HCT116 (cell line): ENCODE measurements around the gene CSNK1G1. TPM values are rescaled to one million over a fixed set of nuclear protein-coding genes. Genes with fewer than 3 reads are reported as not detected.
A peak's percentile ranks its signal among the peaks of the same experiment; 100 is the strongest.
"Not testable (repeated sequence)": the region's sequence is repeated elsewhere in the genome, so short reads cannot be mapped to it uniquely, and the experiment has no call there.

Source experiments
- ATAC-seq: fragments of 200-7000 bp; cut with Tn5 transposase; 2 replicates; pipeline ENCODE4 v1.9.1; 2020; ENCODE audit warnings: mild to moderate bottlenecking, moderate library complexity
- BruUV-seq: library from RNA; stranded (reverse); fragments of 400-500 nt; replicated peaks from 2 replicates; lab custom pipeline; 2021; lab: Mats Ljungman, UMichigan
- CTCF ChIA-PET: fragments of 300-600 bp; sonication (Branson Sonifier 250); formaldehyde crosslinking; loops from one replicate; lab custom pipeline; 2021; ENCODE audit warnings: antibody characterized with exemption; lab: Charles Lee
- POLR2A ChIA-PET: fragments of 300-600, 350-600 bp; sonication (Branson Sonifier 250); formaldehyde crosslinking; loops from one replicate; lab custom pipeline; 2021; ENCODE audit warnings: antibody characterized with exemption; lab: Charles Lee
- RAD21 ChIA-PET, 2 experiments: fragments of 300-600 bp; sonication (Branson Sonifier 250); formaldehyde crosslinking; loops; one replicate each; lab custom pipeline; 2023; ENCODE audit warnings: low total read pairs in 2 of 2; ENCODE audit not compliant: uncharacterized antibody in 2 of 2, unreplicated experiment in 2 of 2, low non-redundant PET in 1 of 2; lab: Charles Lee
- DNase-seq: peaks from one replicate; pipeline ENCODE4 v3.0.0-alpha.2; 2010; ENCODE audit warnings: low read depth, low spot score
- H2AFZ ChIP-seq: fragments of 200-600 bp; shearing (Covaris generic), sonication (generic); 2 replicates; pipeline ENCODE4 v1.6.1; 2017; ENCODE audit warnings: low read depth, mixed run types, mixed read lengths, antibody characterized with exemption, low read length; ENCODE audit not compliant: poor library complexity, severe bottlenecking
- H3K27ac ChIP-seq: 2 replicates; pipeline ENCODE4 v1.5.1; 2012; ENCODE audit warnings: low read depth, low read length
- H3K27me3 ChIP-seq: fragments of 200-600 bp; sonication (generic); 2 replicates; pipeline ENCODE4 v1.6.1; 2016; ENCODE audit warnings: mixed run types, low read length, mixed read lengths; ENCODE audit not compliant: insufficient read depth
- H3K36me3 ChIP-seq, 2 experiments: fragments of 200-500 bp in 1 of 2; fragments of 200-600 bp in 1 of 2; sonication (Bioruptor generic) in 1 of 2; sonication (generic) in 1 of 2; 2 replicates each; pipeline versions ENCODE4 v1.5.1 to v1.6.1; 2014 to 2016; ENCODE audit warnings: low read length in 2 of 2, inconsistent platforms in 1 of 2, mixed read lengths in 1 of 2, mixed run types in 1 of 2; ENCODE audit not compliant: insufficient read depth in 2 of 2, control insufficient read depth in 1 of 2
- H3K4me1 ChIP-seq, 2 experiments: fragments of 200-600 bp in 1 of 2; sonication (generic) in 1 of 2; 2 replicates each; pipeline versions ENCODE4 v1.5.1 to v1.6.1; 2012 to 2017; ENCODE audit warnings: low read length in 2 of 2, inconsistent platforms in 1 of 2, mild to moderate bottlenecking in 1 of 2, mixed read lengths in 1 of 2, mixed run types in 1 of 2, moderate library complexity in 1 of 2; ENCODE audit not compliant: insufficient read depth in 2 of 2, control insufficient read depth in 1 of 2
- H3K4me2 ChIP-seq: fragments of 200-600 bp; sonication (generic); 2 replicates; pipeline ENCODE4 v1.6.1; 2017; ENCODE audit warnings: mixed run types, low read length, mixed read lengths
- H3K4me3 ChIP-seq, 2 experiments: fragments of 200-600 bp in 1 of 2; sonication (generic) in 1 of 2; replicated peaks in 1 of 2; 2 replicates each; pipeline ENCODE4 v1.5.1; 2011 to 2016; ENCODE audit warnings: low read length in 2 of 2, control low read depth in 1 of 2, low read depth in 1 of 2, mild to moderate bottlenecking in 1 of 2, mixed read lengths in 1 of 2, mixed run types in 1 of 2
- H3K79me2 ChIP-seq: fragments of 200-600 bp; sonication (generic); 2 replicates; pipeline ENCODE4 v1.6.1; 2017; ENCODE audit warnings: mild to moderate bottlenecking, mixed run types, low read length, moderate library complexity, mixed read lengths; ENCODE audit not compliant: insufficient read depth
- H3K9ac ChIP-seq: fragments of 200-600 bp; sonication (generic); 2 replicates; pipeline ENCODE4 v1.6.1; 2016; ENCODE audit warnings: low read length, mixed read lengths
- H3K9me2 ChIP-seq: fragments of 200-600 bp; sonication (generic), shearing (Covaris generic); 2 replicates; pipeline ENCODE4 v1.6.1; 2017; ENCODE audit warnings: mixed run types, mild to moderate bottlenecking, moderate library complexity; ENCODE audit not compliant: insufficient read depth
- H3K9me3 ChIP-seq, 2 experiments: fragments of 200-500 bp in 1 of 2; fragments of 200-600 bp in 1 of 2; sonication (Bioruptor generic) in 1 of 2; sonication (generic) in 1 of 2; 2 replicates each; pipeline ENCODE4 v1.6.1; 2014 to 2017; ENCODE audit warnings: low read length in 2 of 2, mixed read lengths in 2 of 2, inconsistent platforms in 1 of 2, low read depth in 1 of 2, mild to moderate bottlenecking in 1 of 2, mixed run types in 1 of 2, moderate library complexity in 1 of 2; ENCODE audit not compliant: control insufficient read depth in 1 of 2, insufficient read depth in 1 of 2
- H4K20me1 ChIP-seq: fragments of 200-600 bp; sonication (generic), shearing (Covaris generic); 2 replicates; pipeline ENCODE4 v1.6.1; 2017; ENCODE audit warnings: mixed run types, mild to moderate bottlenecking, moderate library complexity; ENCODE audit not compliant: insufficient read depth
- YY1 ChIP-seq: IDR thresholded peaks from 2 replicates; pipeline ENCODE4 v1.6.1; 2011; ENCODE audit warnings: low read length, low read depth, moderate library complexity, mild to moderate bottlenecking; ENCODE audit not compliant: insufficient replicate concordance; ENCODE audit errors: extremely low read depth
- intact Hi-C: fragments of 100-400 bp; cut with micrococcal nuclease; formaldehyde crosslinking; loops from 2 replicates; pipeline ENCODE4 v1.10.0; 2022
- total RNA-seq: library from RNA; stranded (reverse); gene quantifications from one replicate; pipeline ENCODE4 v1.2.1, GENCODE V29; 2021; ENCODE audit not compliant: unreplicated experiment

Gene CSNK1G1
- total RNA-seq, 1 experiment from 2014 or later = 21.1 TPM

DNA sequence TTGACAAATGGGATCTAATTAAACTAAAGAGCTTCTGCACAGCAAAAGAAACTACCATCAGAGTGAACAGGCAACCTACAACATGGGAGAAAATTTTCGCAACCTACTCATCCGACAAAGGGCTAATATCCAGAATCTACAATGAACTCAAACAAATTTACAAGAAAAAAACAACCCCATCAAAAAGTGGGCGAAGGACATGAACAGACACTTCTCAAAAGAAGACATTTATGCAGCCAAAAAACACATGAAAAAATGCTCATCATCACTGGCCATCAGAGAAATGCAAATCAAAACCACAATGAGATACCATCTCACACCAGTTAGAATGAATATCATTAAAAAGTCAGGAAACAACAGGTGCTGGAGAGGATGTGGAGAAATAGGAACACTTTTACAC is 24.3 kb downstream of the CSNK1G1 start:
- H3K9ac ChIP-seq, POLR2A ChIA-PET, H3K9me2 ChIP-seq, BruUV-seq, H4K20me1 ChIP-seq, H3K27me3 ChIP-seq, CTCF ChIA-PET, intact Hi-C loops, H2AFZ ChIP-seq, RAD21 ChIA-PET, DNase-seq, H3K36me3 ChIP-seq, H3K4me3 ChIP-seq, H3K9me3 ChIP-seq, ATAC-seq, H3K27ac ChIP-seq, H3K4me2 ChIP-seq: not testable (repeated sequence)
- Histone ChIP-seq H3K79me2 (peaks cover 30% of the 10 kb centered on the region), H3K4me1 (peaks cover 0 to 14% of the 10 kb centered on the region in 2 experiments; a peak in 2 of 4 replicates)

DNA sequence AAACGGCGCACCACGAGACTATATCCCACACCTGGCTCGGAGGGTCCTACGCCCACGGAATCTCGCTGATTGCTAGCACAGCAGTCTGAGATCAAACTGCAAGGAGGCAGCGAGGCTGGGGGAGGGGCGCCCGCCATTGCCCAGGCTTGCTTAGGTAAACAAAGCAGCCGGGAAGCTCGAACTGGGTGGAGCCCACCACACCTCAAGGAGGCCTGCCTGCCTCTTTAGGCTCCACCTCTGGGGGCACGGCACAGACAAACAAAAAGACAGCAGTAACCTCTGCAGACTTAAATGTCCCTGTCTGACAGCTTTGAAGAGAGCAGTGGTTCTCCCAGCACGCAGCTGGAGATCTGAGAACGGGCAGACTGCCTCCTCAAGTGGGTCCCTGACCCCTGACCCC is 29.0 kb downstream of the CSNK1G1 start:
- BruUV-seq = TSS peak; percentile 65

DNA sequence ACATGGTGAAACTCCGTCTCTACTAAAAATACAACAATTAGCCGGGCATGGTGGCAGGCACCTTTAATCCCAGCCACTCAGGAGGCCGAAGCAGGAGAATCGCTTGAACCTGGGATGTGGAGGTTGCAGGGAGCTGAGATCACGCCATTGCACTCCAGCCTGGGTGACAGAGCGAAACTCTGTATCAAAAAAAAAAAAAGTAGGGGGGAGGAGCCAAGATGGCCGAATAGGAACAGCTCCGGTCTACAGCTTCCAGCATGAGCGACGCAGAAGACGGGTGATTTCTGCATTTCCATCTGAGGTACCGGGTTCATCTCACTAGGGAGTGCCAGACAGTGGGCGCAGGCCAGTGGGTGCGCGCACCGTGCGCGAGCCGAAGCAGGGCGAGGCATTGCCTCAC is 29.5 kb downstream of the CSNK1G1 start:
- BruUV-seq, H3K9me3 ChIP-seq, H4K20me1 ChIP-seq, H2AFZ ChIP-seq, H3K36me3 ChIP-seq, RAD21 ChIA-PET, H3K27me3 ChIP-seq, DNase-seq, CTCF ChIA-PET, H3K9me2 ChIP-seq, H3K4me1 ChIP-seq, intact Hi-C loops: not testable (repeated sequence)
- H3K4me3 ChIP-seq = peak overlapping the region; percentile 18 to 34; a peak in 2 of 4 replicates
- peak; percentile 68 for TF ChIP-seq YY1
- peaks cover 45% of the 10 kb centered on the region for H3K79me2 ChIP-seq
- H3K9ac ChIP-seq = peak overlapping the region; percentile 38; the same call in 1 of the 2 replicates
- H3K27ac ChIP-seq = peak overlapping the region; percentile 63
- H3K4me2 ChIP-seq = peak overlapping the region; percentile 55
- POLR2A ChIA-PET = interaction anchor here (0.6 kb wide), 1 partner anchor 19 kb away, joined by 3 read pairs; no protein-coding TSS in a partner anchor
- peak; percentile 67 for ATAC-seq

More for the DNA sequence above, 29.0 kb downstream of the CSNK1G1 start:
- H3K9me2 ChIP-seq, H3K27me3 ChIP-seq, DNase-seq, H2AFZ ChIP-seq, H3K36me3 ChIP-seq, H3K27ac ChIP-seq, intact Hi-C loops, RAD21 ChIA-PET, CTCF ChIA-PET, H4K20me1 ChIP-seq, H3K9me3 ChIP-seq, H3K9ac ChIP-seq, ATAC-seq, H3K4me1 ChIP-seq, H3K4me3 ChIP-seq: not testable (repeated sequence)
- Histone ChIP-seq H3K4me2 (peak overlapping the region; percentile 28; the same call in 1 of the 2 replicates), H3K79me2 (peaks cover 40% of the 10 kb centered on the region)
- POLR2A ChIA-PET = interaction anchor here (0.6 kb wide), 1 partner anchor 18 kb away, joined by 3 read pairs; no protein-coding TSS in a partner anchor
